Brain pericyte (primary cell): ENCODE data around the gene UBE2F.

ENCODE experiments used
- DNase-seq: peaks from one replicate; pipeline ENCODE4 v3.0.0-alpha.2; 2012; ENCODE audit warnings: low read depth, low spot score

UBE2F gene

DNA sequence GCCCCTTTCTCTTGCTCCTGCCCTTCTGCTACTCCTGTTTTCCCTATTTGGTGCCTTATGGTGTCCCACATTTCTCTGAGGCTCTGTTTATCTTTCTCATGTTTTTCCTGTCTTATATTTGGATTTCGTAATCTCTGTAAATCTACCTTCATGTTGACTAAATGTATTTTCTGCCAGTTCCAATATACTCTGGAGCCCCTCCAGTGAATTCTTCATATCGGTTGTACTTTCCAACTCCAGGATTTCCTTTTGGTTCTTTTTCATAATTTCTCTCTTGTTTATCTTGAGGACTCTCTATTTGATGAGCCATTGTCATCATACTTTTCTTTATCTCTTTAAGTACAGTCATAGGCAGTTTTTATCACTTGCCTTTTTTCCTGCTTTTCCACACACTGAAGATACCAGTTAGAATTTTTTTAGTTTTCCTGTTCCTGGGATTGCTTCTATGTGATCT is 113.1 kb downstream of the UBE2F start:
- DNase-seq, result no peak

DNA sequence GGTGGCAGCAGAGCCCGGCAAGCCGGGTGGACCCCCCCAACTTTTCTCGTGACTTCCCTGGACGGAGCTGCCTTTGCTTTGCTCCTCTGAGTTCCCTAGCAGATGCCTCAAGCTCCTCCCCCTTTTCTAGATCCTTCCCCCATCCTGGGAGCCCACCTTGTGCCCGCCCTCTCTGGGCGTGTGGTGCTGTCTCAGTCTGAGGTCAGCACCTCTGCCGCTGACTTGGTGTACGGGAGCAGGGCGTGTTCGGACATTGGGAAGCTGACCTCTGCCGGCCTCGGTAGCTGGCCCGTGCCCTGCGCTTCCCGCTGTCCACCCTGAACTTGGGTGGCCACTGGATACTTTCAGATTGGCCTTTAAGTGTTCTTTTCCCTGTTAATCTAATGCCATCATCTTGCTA is 113.7 kb downstream of the UBE2F start:
- no peak for DNase-seq

GRCh38 chr2:238081150-238081549 is 114.3 kb downstream of the UBE2F start:
- no peak for DNase-seq

DNA sequence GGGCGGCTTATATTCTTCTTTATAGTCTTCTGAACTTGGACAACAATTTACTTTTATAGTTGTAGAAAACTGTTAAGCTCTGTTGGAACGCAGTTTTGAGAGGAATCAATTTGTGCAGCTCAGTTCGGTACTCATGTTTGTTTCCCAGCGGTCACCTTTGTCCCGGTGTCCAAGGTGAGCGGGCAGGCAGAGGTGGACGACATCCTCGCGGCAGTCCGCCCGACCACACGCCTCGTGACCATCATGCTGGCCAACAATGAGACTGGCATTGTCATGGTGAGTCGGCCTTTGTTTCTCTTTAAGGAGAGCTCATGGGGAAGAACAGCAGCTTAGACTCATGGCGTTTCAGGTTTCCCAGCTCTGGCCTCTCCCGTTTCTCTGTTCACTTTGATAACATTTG is 114.7 kb downstream of the UBE2F start:
- DNase-seq, result no peak

GRCh38 chr2:238082151-238082550 is 115.3 kb downstream of the UBE2F start:
- no peak for DNase-seq

DNA sequence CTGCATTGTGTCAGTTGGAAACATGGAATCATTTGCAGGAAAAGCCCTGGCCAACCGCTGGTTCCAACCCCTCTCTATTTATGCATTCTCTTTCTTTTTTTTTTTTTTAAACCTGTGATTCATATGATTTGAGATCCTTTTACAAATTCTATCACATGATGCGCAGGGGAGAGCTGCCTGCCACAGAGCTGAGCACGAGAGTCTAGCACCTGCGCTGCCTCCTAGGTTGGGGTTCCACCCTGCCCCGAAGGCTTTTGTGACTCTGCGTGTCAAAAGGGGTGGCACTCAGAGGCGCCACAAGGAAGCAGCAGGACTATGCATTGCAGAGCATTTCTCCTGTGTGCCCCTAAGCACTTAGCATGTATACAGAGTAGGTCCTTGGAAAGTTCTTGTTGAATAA is 116.0 kb downstream of the UBE2F start:
- DNase-seq, result no peak

DNA sequence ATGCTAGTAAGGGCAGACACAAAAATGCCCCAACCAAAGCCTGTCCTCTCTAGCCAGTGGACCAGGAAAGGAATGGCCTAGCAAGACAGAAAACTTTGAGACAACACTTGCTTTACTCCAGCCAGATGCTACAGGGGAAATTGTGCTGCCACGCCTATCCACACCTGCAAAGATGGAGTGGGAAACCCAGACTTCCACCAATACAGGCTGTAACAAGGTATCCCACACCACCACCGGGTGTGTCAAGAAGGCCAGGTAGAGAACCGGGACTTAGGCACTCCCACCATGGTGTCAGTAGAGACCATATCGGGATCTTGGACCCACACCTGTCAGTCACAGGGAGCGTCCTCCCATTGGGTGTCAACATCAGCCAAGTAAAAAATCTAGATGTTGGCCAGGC is 117.1 kb downstream of the UBE2F start:
- DNase-seq, result no peak

- DNase-seq, result no peak
Observed at GRCh38 chr2:238084761-238085160, 117.9 kb downstream of the UBE2F start.

DNA sequence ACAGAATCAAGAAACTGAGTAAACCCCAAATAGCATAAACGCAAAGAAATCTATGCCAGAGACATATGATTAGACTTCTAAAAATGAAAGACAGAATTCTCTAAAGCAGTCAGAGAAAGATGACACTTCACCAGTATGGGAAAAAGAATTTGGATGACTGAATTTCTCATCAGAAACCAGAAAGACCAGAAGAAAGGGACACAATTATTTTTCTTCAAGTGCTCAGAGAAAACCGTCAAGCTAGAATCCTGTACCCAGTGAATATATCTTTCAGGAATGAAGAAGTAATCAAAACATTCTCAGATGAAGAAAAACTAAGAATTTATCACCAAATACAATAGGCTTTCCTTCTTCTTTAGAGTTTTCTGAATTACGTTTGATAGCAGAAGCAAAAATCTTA is 119.1 kb downstream of the UBE2F start:
- no peak for DNase-seq

DNA sequence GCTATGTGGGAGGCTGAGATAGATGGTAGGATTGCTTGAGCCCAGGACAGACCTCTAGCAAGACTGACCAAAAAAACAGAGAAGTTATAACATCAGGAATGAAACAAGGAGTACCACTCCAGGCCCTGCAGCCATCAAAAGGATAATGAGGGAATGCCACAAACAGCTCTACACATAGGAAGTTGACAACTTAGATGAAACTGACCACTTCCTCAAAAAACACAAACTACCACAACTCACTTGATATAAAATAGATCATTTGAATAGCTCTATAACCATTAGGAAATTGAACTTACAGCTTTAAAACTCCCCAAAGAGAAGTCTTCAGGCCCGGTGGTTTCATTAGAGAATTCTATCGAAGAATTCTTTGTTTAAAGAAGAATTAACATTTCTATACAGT is 120.4 kb downstream of the UBE2F start:
- DNase-seq, result no peak

DNA sequence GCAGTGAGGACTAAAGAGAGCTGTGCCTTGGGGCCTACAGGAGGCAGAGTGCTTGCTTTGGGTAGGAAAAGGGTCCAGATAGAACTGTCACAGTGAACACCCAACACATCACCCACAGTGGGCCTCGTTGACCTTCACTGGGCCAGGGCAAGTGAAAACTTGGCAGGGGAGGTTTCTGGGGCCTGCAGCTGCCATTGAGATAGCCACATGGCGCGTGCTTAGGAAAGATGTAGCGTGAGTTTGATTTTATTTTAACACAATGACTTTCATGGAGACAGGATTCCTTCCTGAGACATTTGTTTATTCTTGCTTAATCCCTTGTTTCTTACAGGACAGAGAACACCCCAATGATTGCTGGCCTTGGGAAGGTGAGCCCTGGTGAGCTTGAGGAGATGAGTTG is 124.1 kb downstream of the UBE2F start:
- no peak for DNase-seq

- DNase-seq, result no peak
Observed at GRCh38 chr2:238091436-238092060, 124.7 kb downstream of the UBE2F start.
